ENCODE results near the gene CEACAM1. TPM values are rescaled to one million over a fixed set of nuclear protein-coding genes. Genes with fewer than 3 reads are reported as not detected.
A peak's percentile ranks its signal among the peaks of the same experiment; 100 is the strongest.

The CEACAM1 gene
- polyA plus RNA-seq, 1 donor from 2014 or later, result 0.12 TPM

GRCh38 chr19:42531313-42531712 lies 3.0 kb upstream of the CEACAM1 start:
- Histone ChIP-seq H4K20me1 (ENCODE audit: insufficient read depth) (no peaks in the 10 kb centered on the region), H3K4me3 (ENCODE audit: low read length) (no peak overlapping the region), H3K27me3 (ENCODE audit: insufficient read depth, low read depth, low read length) (no peaks in the 10 kb centered on the region), H3K36me3 (ENCODE audit: insufficient read depth, low read length) (no peaks in the 10 kb centered on the region), H3K27ac (ENCODE audit: low read length) (no peak overlapping the region), H3F3A (ENCODE audit: insufficient read depth, low read length, poor library complexity, severe bottlenecking) (no peaks in the 10 kb centered on the region), H3K9ac (ENCODE audit: low read length) (no peak overlapping the region), H3K9me2 (ENCODE audit: insufficient read depth, low read length) (no peaks in the 10 kb centered on the region), H3K79me2 (replicated peaks; ENCODE audit: insufficient read depth, low read length) (no peaks in the 10 kb centered on the region), H3K9me3 (ENCODE audit: low read length) (no peaks in the 10 kb centered on the region), H3K4me2 (ENCODE audit: low read length) (no peak overlapping the region), H2AFZ (ENCODE audit: low read depth, low read length) (no peak overlapping the region)
- TF ChIP-seq, protein P1, sequence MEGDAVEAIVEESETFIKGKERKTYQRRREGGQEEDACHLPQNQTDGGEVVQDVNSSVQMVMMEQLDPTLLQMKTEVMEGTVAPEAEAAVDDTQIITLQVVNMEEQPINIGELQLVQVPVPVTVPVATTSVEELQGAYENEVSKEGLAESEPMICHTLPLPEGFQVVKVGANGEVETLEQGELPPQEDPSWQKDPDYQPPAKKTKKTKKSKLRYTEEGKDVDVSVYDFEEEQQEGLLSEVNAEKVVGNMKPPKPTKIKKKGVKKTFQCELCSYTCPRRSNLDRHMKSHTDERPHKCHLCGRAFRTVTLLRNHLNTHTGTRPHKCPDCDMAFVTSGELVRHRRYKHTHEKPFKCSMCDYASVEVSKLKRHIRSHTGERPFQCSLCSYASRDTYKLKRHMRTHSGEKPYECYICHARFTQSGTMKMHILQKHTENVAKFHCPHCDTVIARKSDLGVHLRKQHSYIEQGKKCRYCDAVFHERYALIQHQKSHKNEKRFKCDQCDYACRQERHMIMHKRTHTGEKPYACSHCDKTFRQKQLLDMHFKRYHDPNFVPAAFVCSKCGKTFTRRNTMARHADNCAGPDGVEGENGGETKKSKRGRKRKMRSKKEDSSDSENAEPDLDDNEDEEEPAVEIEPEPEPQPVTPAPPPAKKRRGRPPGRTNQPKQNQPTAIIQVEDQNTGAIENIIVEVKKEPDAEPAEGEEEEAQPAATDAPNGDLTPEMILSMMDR (IDR thresholded peaks at IDR 0.05; ENCODE audit: poor library complexity, severe bottlenecking), result no peak
- TF ChIP-seq POLR2AphosphoS5 (IDR thresholded peaks at IDR 0.05), result no peak
- no peak for TF ChIP-seq REST (IDR thresholded peaks at IDR 0.05; ENCODE audit: borderline replicate concordance)
- no peak for TF ChIP-seq MXI1 (conservative IDR thresholded peaks at IDR 0.05; ENCODE audit: poor library complexity, severe bottlenecking)
- no peak for TF ChIP-seq EZH2 (IDR thresholded peaks at IDR 0.05; ENCODE audit: borderline replicate concordance, insufficient read depth, low read length, poor library complexity, severe bottlenecking)
- TF ChIP-seq RAD21 (conservative IDR thresholded peaks at IDR 0.05), result no peak
- no peak for TF ChIP-seq TAF1 (IDR thresholded peaks at IDR 0.05; ENCODE audit: low read depth)
- TF ChIP-seq EP300 (conservative IDR thresholded peaks at IDR 0.05; ENCODE audit: poor library complexity, severe bottlenecking), result no peak
- TF ChIP-seq SMC3 (conservative IDR thresholded peaks at IDR 0.05; ENCODE audit: poor library complexity), result no peak

DNA sequence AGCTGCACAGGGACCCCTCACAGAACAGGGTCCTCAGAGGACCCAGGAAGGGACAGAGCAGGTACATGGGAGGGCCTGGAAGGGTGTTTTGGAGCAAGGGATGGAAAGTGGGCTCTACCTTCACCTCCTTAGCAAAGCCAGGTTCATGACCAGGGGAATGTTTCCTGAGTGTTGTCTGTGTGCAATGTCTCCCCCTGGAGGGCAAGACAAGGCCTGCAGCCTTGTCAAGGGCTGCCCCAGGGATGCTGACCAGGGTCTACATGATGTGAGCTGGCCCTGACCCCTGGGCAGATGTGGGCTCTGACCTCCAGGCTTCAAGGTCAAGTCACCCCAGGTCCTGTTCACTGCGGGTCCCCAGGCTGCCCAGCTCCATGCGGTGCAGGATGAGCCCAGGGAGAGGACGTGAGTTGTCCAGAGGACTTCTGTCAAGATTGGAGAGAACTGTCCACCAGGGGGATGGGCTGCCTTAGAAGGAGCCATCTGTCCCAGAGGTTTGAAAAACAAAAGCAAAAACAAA lies 1.0 kb upstream of the CEACAM1 start:
- Histone ChIP-seq H3K9ac (ENCODE audit: low read length) (no peak overlapping the region), H3K27ac (ENCODE audit: low read length) (no peak overlapping the region)

More for the DNA sequence above, 1.0 kb upstream of the CEACAM1 start:
- no peaks in the 10 kb centered on the region for H4K20me1 ChIP-seq (ENCODE audit: insufficient read depth)
- no peaks in the 10 kb centered on the region for H3K36me3 ChIP-seq (ENCODE audit: insufficient read depth, low read length)
- no peak overlapping the region for H2AFZ ChIP-seq (ENCODE audit: low read depth, low read length)
- no peak for TF ChIP-seq RAD21 (conservative IDR thresholded peaks at IDR 0.05)
- TF ChIP-seq, protein P1 (IDR thresholded peaks at IDR 0.05; ENCODE audit: poor library complexity, severe bottlenecking), result peak; percentile 28
- no peak for TF ChIP-seq TAF1 (IDR thresholded peaks at IDR 0.05; ENCODE audit: low read depth)
- H3K9me3 ChIP-seq (ENCODE audit: low read length), result no peaks in the 10 kb centered on the region
- no peaks in the 10 kb centered on the region for H3K9me2 ChIP-seq (ENCODE audit: insufficient read depth, low read length)
- no peaks in the 10 kb centered on the region for H3K79me2 ChIP-seq (replicated peaks; ENCODE audit: insufficient read depth, low read length)
- no peaks in the 10 kb centered on the region for H3K27me3 ChIP-seq (ENCODE audit: insufficient read depth, low read depth, low read length)
- H3F3A ChIP-seq (ENCODE audit: insufficient read depth, low read length, poor library complexity, severe bottlenecking), result no peaks in the 10 kb centered on the region
- no peak overlapping the region for H3K4me2 ChIP-seq (ENCODE audit: low read length)
- H3K4me3 ChIP-seq (ENCODE audit: low read length), result no peak overlapping the region
